GM10847 (cell line): ENCODE results near the gene TNNT1.

Source experiments
- POLR2A ChIP-seq: IDR thresholded peaks from 2 replicates; pipeline ENCODE4 v1.6.1; 2011; ENCODE audit not compliant: insufficient read length; ENCODE audit errors: extremely low read depth

The TNNT1 gene

DNA sequence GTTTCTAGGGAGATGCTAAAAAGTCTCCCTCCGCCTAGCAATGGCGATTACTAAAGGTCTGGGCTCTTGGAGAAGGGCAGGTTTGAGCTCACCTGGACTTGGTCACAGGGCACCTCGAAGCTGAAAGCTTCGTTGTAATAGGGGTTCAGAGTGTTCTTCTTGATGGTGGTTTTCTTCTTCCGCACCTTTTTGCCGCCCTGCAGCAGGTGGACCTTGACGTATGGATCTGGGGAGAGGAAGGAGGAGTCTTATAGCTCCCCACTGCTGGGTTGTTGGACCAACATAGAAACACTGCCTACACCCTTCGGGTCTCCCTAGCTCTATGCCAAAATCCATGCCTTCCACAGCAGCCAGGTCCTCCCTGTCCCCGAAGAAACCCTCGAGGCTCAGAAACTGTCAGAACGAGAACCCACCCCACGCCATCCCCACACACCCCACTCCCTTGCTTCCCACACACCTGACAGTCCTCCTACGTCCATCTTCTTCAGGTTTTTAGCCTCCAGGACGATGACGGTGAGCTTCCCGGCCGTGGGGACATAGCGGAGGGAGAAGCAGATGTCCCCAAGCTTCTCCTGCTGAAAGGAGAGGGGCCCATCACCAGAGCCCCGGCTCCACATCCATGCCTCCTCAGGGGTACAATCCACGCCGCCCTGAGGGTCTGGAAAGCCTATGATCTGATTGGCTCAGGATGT lies 25.6 kb upstream of the TNNT1 start:
- TF ChIP-seq POLR2A, result no peak

DNA sequence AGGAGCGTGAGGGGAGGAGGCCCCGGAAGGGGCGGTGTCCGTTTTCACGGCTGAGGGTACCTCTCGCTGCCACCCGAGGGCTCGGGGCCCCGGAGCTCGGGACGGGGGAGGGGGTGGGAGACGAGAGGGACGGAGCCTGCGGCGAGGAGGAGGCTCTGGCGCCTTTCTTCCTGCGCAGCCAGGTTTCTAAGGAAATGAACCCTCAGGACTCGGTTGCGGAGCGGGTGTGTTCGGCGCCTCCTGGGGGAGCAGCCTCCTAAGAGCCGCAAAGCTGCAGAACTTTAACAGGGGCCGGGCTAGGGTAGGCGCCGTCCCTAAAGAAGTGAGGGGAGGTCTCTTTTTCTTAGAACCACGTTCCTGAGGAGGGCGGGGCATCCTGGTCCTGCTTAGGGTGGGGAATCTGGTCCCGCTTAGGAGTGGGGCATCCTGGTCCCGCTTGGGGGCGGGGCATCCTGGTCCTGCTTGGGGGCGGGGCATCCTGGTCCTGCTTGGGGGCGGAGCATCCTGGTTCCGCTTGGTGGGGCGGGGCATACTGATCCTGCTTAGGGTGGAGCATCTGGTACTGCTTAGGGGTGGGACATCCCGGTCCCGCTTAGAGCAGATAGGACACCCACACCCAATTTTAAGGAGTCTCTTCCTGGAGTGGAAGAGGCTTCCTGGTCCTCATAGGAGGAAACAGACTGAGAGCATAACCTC lies 24.9 kb upstream of the TNNT1 start:
- no peak for TF ChIP-seq POLR2A

DNA sequence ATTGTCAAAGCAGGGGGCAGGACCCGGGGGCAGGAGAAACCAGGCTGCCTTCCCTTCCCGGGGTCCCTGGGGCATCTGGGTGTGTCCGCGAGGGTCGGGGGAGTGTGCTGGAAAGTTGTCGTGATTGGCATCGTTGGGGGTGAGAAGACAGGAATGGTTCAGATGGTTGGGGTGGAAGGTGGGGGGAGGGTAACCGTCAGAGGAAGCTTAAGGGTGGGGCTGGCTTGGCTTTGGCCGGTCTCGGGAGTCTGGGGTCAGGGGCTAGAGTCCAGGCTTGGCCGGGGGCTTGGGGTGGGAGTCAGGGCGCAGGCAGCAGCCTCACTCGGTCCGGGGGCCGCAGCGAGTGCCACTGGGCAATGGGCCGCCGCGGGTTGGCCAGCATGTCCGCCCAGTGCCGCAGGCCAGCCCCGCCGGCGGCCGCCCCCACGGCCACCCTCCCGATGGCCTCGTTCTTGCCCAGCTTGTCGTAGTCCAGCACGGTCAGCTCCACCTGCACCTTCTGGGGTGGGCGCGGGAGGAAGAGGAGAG lies 24.2 kb upstream of the TNNT1 start:
- TF ChIP-seq POLR2A, result no peak

DNA sequence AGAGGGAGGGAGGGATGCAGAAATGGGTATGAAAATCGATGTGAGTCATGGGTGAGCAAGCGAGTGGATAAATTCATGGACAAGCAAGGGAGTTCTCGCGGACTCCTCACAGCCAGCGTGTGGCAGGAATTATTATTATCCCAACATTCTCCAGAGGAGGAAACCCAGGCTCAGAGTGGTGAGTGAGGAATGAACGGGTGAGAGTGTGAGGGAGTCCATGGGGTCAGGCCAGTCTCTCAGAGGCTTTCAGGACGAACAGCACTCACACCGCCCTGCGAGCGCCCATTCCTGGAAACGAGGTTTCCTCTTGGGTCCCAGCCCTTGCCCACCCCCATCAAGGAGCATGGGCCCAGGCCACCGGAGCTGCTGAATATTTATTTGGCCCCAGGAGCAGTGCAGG lies 23.7 kb upstream of the TNNT1 start:
- no peak for TF ChIP-seq POLR2A

DNA sequence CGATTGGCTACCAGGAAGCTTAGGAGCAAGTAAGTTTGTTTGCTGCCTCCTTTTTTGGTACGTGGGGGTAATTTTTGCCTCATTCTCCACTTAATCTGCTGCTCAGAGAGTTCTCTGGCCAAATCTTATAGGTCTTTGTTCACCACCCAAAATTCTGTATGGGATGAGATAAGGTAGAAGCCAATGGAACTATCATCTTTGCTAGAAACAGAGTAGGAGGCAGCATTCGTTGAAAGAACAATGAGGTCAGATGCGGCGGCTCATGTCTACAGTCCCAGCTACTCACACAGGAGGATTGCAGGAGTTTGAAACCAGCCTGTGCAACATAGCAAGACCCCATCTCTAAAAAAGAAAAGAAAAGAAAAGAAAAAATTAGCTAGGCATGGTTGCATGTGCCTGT lies 22.4 kb upstream of the TNNT1 start:
- no peak for TF ChIP-seq POLR2A

DNA sequence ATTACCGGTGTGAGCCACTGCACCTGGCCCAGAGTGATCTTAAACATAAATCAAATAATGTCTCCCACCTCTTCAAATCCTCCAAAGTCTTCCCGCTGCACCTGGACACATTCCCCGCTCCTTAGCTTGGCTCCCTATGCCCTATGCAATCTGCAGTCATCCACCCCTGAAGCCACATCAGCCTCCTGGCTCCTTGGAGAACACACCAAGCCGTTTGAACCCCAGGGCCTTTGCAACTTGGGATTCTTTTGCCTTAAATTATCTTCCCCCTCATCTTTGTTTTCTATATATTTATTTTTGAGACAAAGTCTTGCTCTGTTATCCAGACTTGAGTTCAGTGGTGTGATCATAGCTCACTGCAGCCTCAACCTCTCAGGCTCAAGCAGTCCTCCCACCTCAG lies 20.1 kb upstream of the TNNT1 start:
- no peak for TF ChIP-seq POLR2A

DNA sequence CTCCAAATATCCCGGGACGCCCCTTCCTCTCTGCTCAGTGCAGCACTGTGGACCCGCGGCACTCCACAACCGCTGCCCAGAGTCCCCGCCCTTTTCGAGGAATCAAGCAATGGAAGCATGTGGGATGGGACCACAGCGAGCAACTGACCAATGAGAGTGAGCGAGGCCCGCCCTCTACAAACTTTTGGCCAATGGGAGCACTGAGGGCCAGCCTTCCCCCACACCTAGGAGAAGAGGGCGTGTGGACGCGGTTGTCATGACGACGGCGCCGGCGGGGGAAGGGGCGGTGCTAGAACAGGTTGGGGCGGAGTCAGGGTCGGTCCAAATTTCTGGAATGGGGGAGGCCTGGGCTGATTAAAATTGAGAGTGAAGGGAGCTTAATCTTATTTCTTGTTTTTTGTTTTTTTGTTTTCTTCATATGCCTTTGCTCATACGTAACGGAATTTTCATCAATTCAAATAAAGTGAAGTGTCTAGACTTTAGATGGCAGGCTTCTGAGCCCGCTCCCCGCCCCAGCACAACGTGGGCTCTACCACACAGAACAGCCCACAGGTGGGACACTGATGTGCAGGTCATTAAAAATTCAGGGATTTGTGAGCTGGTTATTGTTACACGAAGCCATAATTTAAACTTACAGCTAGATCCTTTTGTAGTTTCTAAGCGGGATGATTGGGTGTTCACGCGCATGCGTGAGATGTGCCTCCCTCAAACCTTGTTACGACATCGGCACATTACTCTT lies 17.7 kb upstream of the TNNT1 start, which contains the start of gene DNAAF3:
Gene DNAAF3 (minus strand): TSS at position 84 of the 739 bp plus-strand sequence. CDS start 200 bp downstream, outside the sequence.
- no peak for TF ChIP-seq POLR2A

DNA sequence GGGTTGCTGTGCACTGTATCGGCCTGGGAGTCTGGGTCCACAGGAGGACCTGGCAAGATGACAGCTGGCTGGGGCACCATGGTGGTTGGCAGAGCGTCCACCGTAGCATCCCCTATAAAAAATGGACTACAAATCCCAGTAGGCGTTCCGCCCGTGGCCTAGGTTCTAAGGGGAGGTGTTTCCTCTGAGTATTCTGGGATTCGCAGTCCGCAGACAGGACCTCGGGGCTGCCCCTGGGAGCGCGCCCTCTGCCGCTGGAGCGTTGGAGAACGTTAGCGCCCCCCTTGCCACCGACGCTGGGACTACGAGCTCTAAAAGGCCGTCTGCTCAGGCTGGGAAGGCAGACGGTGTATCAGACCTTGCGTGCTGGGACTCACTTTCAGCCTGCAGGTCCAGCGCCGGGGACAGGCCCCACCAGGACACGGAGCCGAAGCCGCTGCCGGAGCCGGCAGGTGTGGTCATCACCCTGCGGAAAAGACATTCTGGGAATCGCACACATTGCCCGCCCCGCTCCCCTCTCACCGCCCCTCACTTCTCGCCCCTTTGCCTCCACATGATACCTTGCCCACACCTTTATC lies 17.0 kb upstream of the TNNT1 start:
- no peak for TF ChIP-seq POLR2A

DNA sequence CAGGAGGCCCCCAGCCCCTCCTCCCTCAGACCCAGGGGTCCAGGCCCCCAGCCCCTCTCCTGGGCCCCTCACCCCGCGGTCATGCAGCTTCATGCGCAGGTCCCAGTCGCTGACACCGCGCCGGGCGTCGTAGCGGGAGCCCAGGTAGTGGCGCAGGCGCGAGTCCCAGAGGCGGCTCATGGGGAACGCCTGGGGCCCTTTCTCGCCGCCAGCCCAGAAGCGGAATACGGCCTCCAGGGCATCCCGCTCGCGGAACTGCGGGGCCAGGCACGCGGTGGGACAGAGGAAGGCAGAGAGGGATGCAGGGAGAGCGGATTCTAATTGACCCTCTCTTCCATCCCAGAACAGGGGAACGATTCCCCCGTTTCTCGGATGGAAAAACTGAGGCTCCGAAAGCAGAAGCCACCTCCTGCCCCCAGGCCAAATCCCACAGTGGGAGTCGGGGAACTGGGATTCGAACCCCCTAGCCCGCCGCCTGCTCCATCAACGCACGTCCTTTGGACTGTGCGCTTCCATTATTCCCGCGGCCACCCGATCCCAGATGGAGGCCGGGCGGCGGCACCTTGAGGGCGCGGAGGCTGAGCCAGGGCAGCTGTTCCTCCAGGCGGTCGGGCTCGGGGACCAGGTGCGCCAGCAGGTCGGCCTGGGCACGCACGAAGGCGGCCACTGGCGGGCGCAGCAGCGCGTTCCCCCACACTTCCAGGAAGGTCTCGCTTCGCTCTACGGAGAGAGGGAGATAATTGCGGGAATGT lies 12.7 kb upstream of the TNNT1 start:
- TF ChIP-seq POLR2A, result no peak

DNA sequence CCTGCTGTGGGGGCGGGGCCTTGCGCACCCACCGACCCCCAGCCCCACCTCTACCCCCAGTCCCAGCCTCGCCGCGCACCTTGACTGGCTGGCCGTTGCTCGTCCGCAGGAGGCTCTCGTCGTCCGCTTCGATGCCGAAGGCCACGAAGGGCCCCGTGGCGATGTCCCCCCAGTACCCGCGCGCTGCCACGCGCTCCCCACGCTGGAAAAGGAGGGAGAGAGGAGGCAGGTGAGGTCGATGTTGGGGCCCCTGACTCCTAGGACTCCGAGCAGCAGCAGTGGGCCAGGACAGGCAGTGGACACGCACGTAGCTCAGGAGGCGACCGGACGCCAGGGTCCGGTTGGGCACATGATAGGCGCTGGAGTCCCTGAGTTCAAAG lies 12.0 kb upstream of the TNNT1 start:
- TF ChIP-seq POLR2A, result no peak

DNA sequence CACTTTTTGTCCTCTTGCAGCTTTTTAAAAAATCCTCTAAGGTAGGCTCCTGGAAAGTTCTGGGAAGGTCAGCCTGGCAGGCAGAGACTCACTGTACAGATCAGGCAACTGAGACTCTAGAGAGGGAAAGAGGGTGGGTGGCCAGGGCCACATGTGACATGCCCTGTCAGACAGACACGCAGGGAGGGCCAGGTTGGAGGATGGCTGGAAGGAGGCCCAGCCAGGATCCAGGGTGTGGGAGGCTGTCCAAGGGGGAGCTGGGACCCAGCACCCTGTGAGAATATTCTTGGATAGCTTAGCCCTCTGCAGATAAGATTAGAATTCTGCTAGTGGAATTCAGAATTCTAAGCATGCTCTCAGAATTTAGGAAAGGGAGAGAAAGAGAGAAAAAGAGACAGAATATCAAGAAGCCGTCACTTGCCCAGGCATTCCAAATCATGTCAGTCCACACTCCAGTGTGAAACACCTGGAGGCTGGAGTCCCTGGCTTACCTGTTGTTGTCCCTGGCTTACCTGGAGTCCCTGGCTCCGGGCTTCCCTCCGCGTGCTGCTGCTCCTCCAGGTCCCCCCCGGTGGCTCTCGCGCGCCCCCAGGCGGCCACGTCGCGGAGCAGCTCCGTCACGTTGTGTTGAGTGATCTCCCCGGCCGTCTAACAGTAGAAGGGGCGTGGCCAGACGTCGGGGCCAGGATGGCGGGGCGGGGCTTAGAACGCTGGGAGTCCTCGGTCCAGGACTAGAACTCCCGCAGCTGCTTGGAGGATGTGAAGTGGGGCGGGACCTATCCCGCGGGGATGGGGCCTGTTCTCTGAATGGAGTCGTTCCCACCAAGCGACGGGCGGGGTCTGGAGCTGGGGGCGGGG lies 11.4 kb upstream of the TNNT1 start:
- TF ChIP-seq POLR2A, result no peak

DNA sequence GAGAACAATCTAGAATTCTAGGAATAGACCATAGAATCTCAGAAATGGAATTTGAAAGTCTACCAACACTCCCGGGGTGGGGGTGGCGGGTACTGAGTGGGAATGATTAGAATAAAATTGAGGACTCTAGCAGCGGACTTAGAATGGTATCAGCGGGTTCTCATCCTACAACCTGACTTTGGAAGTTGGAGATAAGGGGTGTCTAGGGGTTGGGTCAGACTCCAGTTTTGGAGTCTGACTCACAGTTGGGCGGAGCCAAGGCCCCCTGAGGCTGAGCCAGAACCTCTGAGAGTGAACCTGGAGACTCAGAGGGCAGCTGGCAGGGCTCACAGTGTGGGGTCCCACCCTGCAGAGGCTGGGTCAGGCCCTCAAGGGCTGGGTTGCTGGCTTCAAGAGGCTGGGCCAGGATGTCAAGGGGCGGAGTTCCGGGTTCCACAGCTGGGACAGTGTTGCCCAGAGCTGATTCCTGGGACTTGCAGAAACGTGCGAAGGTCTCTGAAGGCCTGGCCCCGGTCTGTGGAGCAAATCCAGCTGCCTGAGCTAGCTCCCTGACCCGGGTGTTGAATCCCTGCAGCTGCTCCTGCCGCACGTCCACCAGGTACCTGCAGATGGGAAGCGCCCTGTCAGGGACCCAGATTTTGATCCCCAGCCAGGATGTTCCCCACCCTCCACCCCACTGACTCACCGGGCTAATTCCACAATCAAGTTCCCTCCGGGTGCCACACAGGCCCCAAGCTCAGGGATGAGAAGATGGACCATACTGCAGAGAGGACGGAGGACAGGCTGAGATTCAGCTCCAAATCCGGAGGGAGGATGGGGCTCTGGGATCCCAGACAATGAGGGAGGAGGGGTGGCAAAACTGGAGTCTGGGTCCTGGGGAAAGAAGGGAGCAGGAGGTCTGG lies 10.1 kb upstream of the TNNT1 start:
- no peak for TF ChIP-seq POLR2A

DNA sequence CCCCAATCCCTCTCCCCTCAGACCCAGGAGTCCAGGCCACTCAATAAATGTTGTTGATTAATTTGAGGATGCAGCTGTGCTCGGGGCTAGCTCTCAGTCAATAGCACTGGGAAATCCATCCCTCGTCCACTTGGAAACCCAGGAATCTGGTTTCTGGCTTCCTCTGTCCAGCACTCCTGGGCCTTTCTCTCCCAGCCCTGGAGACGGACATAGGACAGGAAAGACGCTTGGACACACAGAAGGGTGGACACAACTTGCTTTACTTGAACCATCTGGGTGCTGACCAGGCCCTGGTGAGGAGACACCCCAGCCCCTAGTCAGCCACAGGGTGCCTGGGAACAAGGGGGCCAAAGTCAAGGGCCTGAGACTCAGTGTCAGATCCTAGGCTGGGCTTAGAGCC lies 9.4 kb upstream of the TNNT1 start:
- no peak for TF ChIP-seq POLR2A
